Neuronal stem cell (in vitro differentiated cells): ENCODE measurements around the gene KIF12.

Experiments used
- DNase-seq: peaks from one replicate; pipeline ENCODE4 v3.0.0-alpha.2; 2013; ENCODE audit warnings: low spot score
- H2AFZ ChIP-seq: one replicate; pipeline ENCODE4 v1.6.1; 2013; ENCODE audit warnings: mild to moderate bottlenecking, low read length, inconsistent platforms
- H2AK5ac ChIP-seq: 2 replicates; pipeline ENCODE4 v1.6.1; 2013; ENCODE audit warnings: low read depth, mild to moderate bottlenecking, inconsistent platforms, low read length, moderate library complexity, mixed read lengths
- H2BK120ac ChIP-seq: 2 replicates; pipeline ENCODE4 v1.6.1; 2013; ENCODE audit warnings: low read depth, mild to moderate bottlenecking, inconsistent platforms, low read length, moderate library complexity, mixed read lengths
- H2BK12ac ChIP-seq: one replicate; pipeline ENCODE4 v1.6.1; 2013; ENCODE audit warnings: low read length, inconsistent platforms
- H2BK15ac ChIP-seq: 2 replicates; pipeline ENCODE4 v1.6.1; 2013; ENCODE audit warnings: mild to moderate bottlenecking, low read length, inconsistent platforms, mixed read lengths
- H2BK5ac ChIP-seq: one replicate; pipeline ENCODE4 v1.6.1; 2013; ENCODE audit warnings: inconsistent platforms, mild to moderate bottlenecking, low read length, moderate library complexity
- H3K14ac ChIP-seq: one replicate; pipeline ENCODE4 v1.6.1; 2013; ENCODE audit warnings: low read length, inconsistent platforms
- H3K18ac ChIP-seq: 2 replicates; pipeline ENCODE4 v1.6.1; 2013; ENCODE audit warnings: low read length, inconsistent platforms
- H3K23ac ChIP-seq: 2 replicates; pipeline ENCODE4 v1.6.1; 2013; ENCODE audit warnings: low read depth, mild to moderate bottlenecking, mixed read lengths, low read length, inconsistent platforms; ENCODE audit not compliant: poor library complexity
- H3K27ac ChIP-seq: replicated peaks from 3 replicates; pipeline ENCODE4 v1.5.1; 2013; ENCODE audit warnings: low read length, inconsistent platforms
- H3K27me3 ChIP-seq, 3 experiments: 2 replicates each; pipeline ENCODE4 v1.6.1; 2013; ENCODE audit warnings: low read length in 3 of 3, mild to moderate bottlenecking in 2 of 3, inconsistent platforms in 1 of 3, low read depth in 1 of 3, mixed read lengths in 1 of 3, moderate library complexity in 1 of 3; ENCODE audit not compliant: control insufficient read depth in 3 of 3, insufficient read depth in 3 of 3
- H3K36me3 ChIP-seq, 2 donors: replicated peaks in 1 of 2; 2 replicates each; pipeline ENCODE4 v1.6.1; 2013; ENCODE audit warnings: low read length in 2 of 2; ENCODE audit not compliant: control insufficient read depth in 2 of 2, insufficient read depth in 2 of 2
- H3K4ac ChIP-seq: 2 replicates; pipeline ENCODE4 v1.6.1; 2013; ENCODE audit warnings: inconsistent platforms, mild to moderate bottlenecking, low read length, moderate library complexity
- H3K4me1 ChIP-seq, 2 donors: 1 replicate in 1 of 2; 2 replicates in 1 of 2; pipeline ENCODE4 v1.6.1; 2013; ENCODE audit warnings: low read length in 2 of 2, low read depth in 1 of 2; ENCODE audit not compliant: control insufficient read depth in 2 of 2, insufficient read depth in 1 of 2
- H3K4me2 ChIP-seq: one replicate; pipeline ENCODE4 v1.6.1; 2013; ENCODE audit warnings: mild to moderate bottlenecking, low read length, inconsistent platforms; ENCODE audit not compliant: insufficient read depth, poor library complexity, severe bottlenecking
- H3K4me3 ChIP-seq, 2 donors: 2 replicates each; pipeline ENCODE4 v1.5.1; 2013; ENCODE audit warnings: low read length in 2 of 2, mild to moderate bottlenecking in 2 of 2, inconsistent platforms in 1 of 2, moderate library complexity in 1 of 2
- H3K79me1 ChIP-seq: one replicate; pipeline ENCODE4 v1.6.1; 2013; ENCODE audit warnings: low read depth, mild to moderate bottlenecking, inconsistent platforms, low read length, moderate library complexity
- H3K9ac ChIP-seq: one replicate; pipeline ENCODE4 v1.6.1; 2013; ENCODE audit warnings: mild to moderate bottlenecking, low read depth, low read length, inconsistent platforms; ENCODE audit not compliant: poor library complexity
- H3K9me3 ChIP-seq, 2 donors: replicated peaks in 1 of 2; 2 replicates each; pipeline versions ENCODE3 to v1.6.1; 2013; ENCODE audit warnings: low read length in 2 of 2, mild to moderate bottlenecking in 2 of 2, inconsistent platforms in 1 of 2, low read depth in 1 of 2, mixed read lengths in 1 of 2, moderate library complexity in 1 of 2; ENCODE audit not compliant: control insufficient read depth in 2 of 2, insufficient read depth in 1 of 2
- H4K8ac ChIP-seq: one replicate; pipeline ENCODE4 v1.6.1; 2013; ENCODE audit warnings: low read depth, mild to moderate bottlenecking, inconsistent platforms, low read length, moderate library complexity
- H4K91ac ChIP-seq: one replicate; pipeline ENCODE4 v1.6.1; 2013; ENCODE audit warnings: low read length, low read depth, mild to moderate bottlenecking, inconsistent platforms; ENCODE audit not compliant: poor library complexity
- whole genome bisulfite sequencing, 2 donors: extraction: QIAGEN DNeasy Blood & Tissue Kit; methylation state at CpG; one replicate each; pipeline ENCODE4 v1.1.7; 2013; ENCODE audit warnings: missing lambda C conversion rate in 2 of 2, mixed read lengths in 1 of 2; ENCODE audit not compliant: insufficient read length in 2 of 2, insufficient replicate concordance in 1 of 2; ENCODE audit errors: extremely low coverage in 2 of 2; 5-methylcytosine and 5-hydroxymethylcytosine counted together

The KIF12 gene

GRCh38 chr9:114100536-114100935 is 1.4 kb upstream of the KIF12 start:
- no peak overlapping the region for H2BK5ac ChIP-seq
- H2BK15ac ChIP-seq, result no peak overlapping the region
- no peak overlapping the region for H4K8ac ChIP-seq
- no peak overlapping the region for H2BK120ac ChIP-seq
- no peak overlapping the region for H2AFZ ChIP-seq
- no peak overlapping the region for H4K91ac ChIP-seq
- peaks cover 5 to 8% of the 10 kb centered on the region in 2 donors for H3K4me1 ChIP-seq
- H3K4ac ChIP-seq, result no peak overlapping the region
- no peak overlapping the region for H3K23ac ChIP-seq
- peaks cover 0 to 67% (median 33%) of the 10 kb centered on the region in 3 experiments for H3K27me3 ChIP-seq
- H3K4me2 ChIP-seq, result no peak overlapping the region
- H3K79me1 ChIP-seq, result no peaks in the 10 kb centered on the region
- H3K9ac ChIP-seq, result no peak overlapping the region
- H3K9me3 ChIP-seq, result peaks cover 0 to 2% of the 10 kb centered on the region in 2 donors
- DNase-seq, result no peak
- no peak overlapping the region for H3K14ac ChIP-seq
- H2AK5ac ChIP-seq, result no peak overlapping the region
- H3K18ac ChIP-seq, result no peak overlapping the region
- no CpG with 5 or more reads among the region's 1 CpG for WGBS, 2 donors
- no peak overlapping the region for H2BK12ac ChIP-seq
- H3K27ac ChIP-seq, result no peak overlapping the region
- no peak overlapping the region for H3K4me3 ChIP-seq
- no peaks in the 10 kb centered on the region for H3K36me3 ChIP-seq

- no peak overlapping the region for H3K4me3 ChIP-seq
These were observed 678 bp upstream of the KIF12 start for GRCh38 chr9:114099669-114100270.

DNA sequence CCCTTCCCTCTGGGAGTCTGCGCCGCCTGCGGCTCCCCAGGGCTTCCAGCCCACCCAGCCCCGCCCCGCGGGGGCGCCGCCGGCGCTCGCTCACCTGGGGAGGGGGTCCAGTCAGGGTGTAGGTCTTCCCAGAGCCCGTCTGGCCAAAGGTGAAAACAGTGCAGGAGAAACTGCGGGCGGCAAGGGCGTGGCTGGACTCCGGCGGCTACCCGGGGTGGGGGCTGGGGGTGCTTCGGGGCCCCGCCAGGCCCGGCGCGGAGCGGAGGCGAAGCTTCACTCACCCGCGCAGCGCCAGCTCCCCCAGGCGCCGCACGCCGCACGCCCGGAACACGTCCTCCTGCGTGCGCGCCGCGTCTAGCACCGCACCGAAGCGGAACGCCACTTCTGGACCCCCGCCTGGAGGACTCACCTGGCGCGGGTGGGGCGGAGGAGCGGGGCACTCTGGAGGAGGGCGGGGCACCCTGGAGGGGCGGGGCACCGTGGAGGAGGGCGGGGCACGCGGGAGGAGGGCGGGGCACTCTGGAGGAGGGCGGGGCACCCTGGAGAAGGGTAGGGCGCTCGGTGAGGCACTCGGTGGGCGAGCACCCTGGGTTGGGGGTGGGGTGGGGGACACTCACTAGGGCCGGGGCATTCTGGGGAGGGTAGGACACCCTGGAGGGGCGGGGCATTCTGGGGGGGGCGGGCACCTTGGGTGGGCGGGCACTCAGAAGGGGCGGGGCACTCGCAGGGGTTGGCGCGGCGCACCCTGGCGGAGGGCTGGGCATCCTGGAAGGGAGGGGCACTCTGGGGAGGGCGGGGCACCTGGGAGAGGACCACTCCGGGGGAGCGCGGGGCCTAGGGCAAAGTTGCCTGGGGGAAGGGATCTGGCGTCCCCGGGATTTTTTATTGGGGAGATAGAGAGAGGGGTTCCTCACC is 814 bp downstream of the KIF12 start:
- no peak overlapping the region for H3K4ac ChIP-seq
- no CpG with 5 or more reads among the region's 77 CpGs for whole genome bisulfite sequencing, 2 donors
- peaks cover 5 to 8% of the 10 kb centered on the region in 2 donors for H3K4me1 ChIP-seq
- peak overlapping the region; percentile 91 for H3K18ac ChIP-seq
- DNase-seq, result peak; percentile 44
- no peaks in the 10 kb centered on the region for H3K36me3 ChIP-seq
- H3K27ac ChIP-seq, result no peak overlapping the region
- peak overlapping the region; percentile 99 for H3K4me2 ChIP-seq
- H2BK120ac ChIP-seq, result no peak overlapping the region
- no peak overlapping the region for H2BK5ac ChIP-seq
- H3K4me3 ChIP-seq, result peak overlapping the region in 1 of 2 donors; percentile 85
- peak overlapping the region; percentile 66 for H2AFZ ChIP-seq
- H2BK12ac ChIP-seq, result no peak overlapping the region
- H2AK5ac ChIP-seq, result peak overlapping the region; percentile 77
- no peak overlapping the region for H3K14ac ChIP-seq
- H3K9me3 ChIP-seq, result peaks cover 0 to 2% of the 10 kb centered on the region in 2 donors
- peak overlapping the region; percentile 24 for H3K9ac ChIP-seq
- no peaks in the 10 kb centered on the region for H3K79me1 ChIP-seq
- no peak overlapping the region for H4K8ac ChIP-seq
- peak overlapping the region; percentile 33 for H2BK15ac ChIP-seq
- H4K91ac ChIP-seq, result no peak overlapping the region
- peaks cover 0 to 73% (median 33%) of the 10 kb centered on the region in 3 experiments for H3K27me3 ChIP-seq
- H3K23ac ChIP-seq, result no peak overlapping the region

More at GRCh38 chr9:114099669-114100270, 678 bp upstream of the KIF12 start:
- H3K23ac ChIP-seq, result no peak overlapping the region
- no peak overlapping the region for H3K4me2 ChIP-seq
- no peak overlapping the region for H3K9ac ChIP-seq
- peaks cover 5 to 8% of the 10 kb centered on the region in 2 donors for H3K4me1 ChIP-seq
- H3K4ac ChIP-seq, result no peak overlapping the region
- no peak for DNase-seq
- H3K18ac ChIP-seq, result no peak overlapping the region
- peaks cover 0 to 2% of the 10 kb centered on the region in 2 donors for H3K9me3 ChIP-seq
- H2BK15ac ChIP-seq, result no peak overlapping the region
- no peak overlapping the region for H4K8ac ChIP-seq
- no peak overlapping the region for H4K91ac ChIP-seq
- H2AK5ac ChIP-seq, result peak overlapping the region; percentile 53
- H2AFZ ChIP-seq, result no peak overlapping the region
- H3K36me3 ChIP-seq, result no peaks in the 10 kb centered on the region
- H2BK5ac ChIP-seq, result no peak overlapping the region
- no peak overlapping the region for H3K27ac ChIP-seq
- H3K27me3 ChIP-seq, result peaks cover 0 to 67% (median 33%) of the 10 kb centered on the region in 3 experiments
- no peak overlapping the region for H3K14ac ChIP-seq
- H2BK120ac ChIP-seq, result no peak overlapping the region
- no CpG with 5 or more reads among the region's 2 CpGs for WGBS, 2 donors
- no peaks in the 10 kb centered on the region for H3K79me1 ChIP-seq
- no peak overlapping the region for H2BK12ac ChIP-seq

- Histone ChIP-seq H3K27ac (no peak overlapping the region), H3K4me3 (peak overlapping the region in 1 of 2 donors; percentile 85)
- DNase-seq, result no peak
These were observed 1.5 kb downstream of the KIF12 start for GRCh38 chr9:114097613-114098020.

More at GRCh38 chr9:114097613-114098020, 1.5 kb downstream of the KIF12 start:
- no peak overlapping the region for H2BK120ac ChIP-seq
- H3K4ac ChIP-seq, result no peak overlapping the region
- H3K79me1 ChIP-seq, result no peaks in the 10 kb centered on the region
- no peak overlapping the region for H2BK12ac ChIP-seq
- no peaks in the 10 kb centered on the region for H3K36me3 ChIP-seq
- no CpG with 5 or more reads among the region's 18 CpGs for WGBS, 2 donors
- no peak overlapping the region for H3K14ac ChIP-seq
- H4K91ac ChIP-seq, result no peak overlapping the region
- peaks cover 0 to 79% (median 33%) of the 10 kb centered on the region in 3 experiments for H3K27me3 ChIP-seq
- peak overlapping the region; percentile 99 for H3K4me2 ChIP-seq
- no peak overlapping the region for H4K8ac ChIP-seq
- peak overlapping the region; percentile 78 for H3K18ac ChIP-seq
- peaks cover 5 to 8% of the 10 kb centered on the region in 2 donors for H3K4me1 ChIP-seq
- H3K9me3 ChIP-seq, result peaks cover 0 to 2% of the 10 kb centered on the region in 2 donors
- H2BK15ac ChIP-seq, result no peak overlapping the region
- no peak overlapping the region for H2AK5ac ChIP-seq
- no peak overlapping the region for H2BK5ac ChIP-seq
- no peak overlapping the region for H2AFZ ChIP-seq
- no peak overlapping the region for H3K23ac ChIP-seq
- no peak overlapping the region for H3K9ac ChIP-seq
